Activated T-cell treated with anti-CD3 and anti-CD28 coated beads, Interleukin-2, amount 50 U/mL, for 48 hours (primary cell): ENCODE results near the gene SORCS2.

ENCODE experiments used
- DNase-seq, 2 experiments: peaks; one replicate each; pipeline ENCODE4 v3.0.0-alpha.2; 2020

SORCS2 gene

GRCh38 chr4:7422151-7422897 lies 230.0 kb downstream of the SORCS2 start:
- DNase-seq = no peak

DNA sequence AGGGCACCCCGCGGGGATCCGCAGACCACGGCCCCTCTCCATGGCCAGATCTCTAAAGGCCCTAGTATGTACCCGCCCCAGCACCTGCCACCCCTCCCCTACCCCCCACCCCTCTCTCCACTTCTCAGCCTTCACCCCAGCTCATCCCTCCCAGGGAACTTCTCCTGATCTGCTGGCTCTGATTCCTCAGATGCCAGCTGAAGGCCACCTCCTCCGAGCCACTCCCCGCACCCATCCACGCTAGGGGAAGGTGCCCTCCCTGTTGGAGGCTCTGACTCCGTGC lies 230.5 kb downstream of the SORCS2 start:
- no peak for DNase-seq

DNA sequence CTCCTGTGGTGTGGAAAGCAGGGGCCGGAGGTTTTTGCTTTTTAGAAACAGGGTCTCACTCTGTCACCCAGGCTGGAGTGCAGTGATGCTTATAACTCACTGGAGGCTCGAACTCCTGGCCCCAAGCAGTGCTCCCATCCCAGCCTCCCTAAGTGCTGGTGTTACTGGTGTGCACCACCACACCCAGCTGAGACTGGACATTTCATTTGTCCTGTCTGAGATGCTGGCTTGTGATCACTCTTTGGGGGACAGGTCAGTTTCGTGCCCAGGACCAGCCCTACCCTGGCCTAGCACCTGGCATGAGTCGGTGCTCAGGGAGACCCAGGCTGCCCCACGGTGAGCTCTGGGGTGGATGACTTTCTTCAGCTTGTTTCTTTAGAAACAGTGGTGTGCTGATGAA lies 231.1 kb downstream of the SORCS2 start:
- DNase-seq = no peak

DNA sequence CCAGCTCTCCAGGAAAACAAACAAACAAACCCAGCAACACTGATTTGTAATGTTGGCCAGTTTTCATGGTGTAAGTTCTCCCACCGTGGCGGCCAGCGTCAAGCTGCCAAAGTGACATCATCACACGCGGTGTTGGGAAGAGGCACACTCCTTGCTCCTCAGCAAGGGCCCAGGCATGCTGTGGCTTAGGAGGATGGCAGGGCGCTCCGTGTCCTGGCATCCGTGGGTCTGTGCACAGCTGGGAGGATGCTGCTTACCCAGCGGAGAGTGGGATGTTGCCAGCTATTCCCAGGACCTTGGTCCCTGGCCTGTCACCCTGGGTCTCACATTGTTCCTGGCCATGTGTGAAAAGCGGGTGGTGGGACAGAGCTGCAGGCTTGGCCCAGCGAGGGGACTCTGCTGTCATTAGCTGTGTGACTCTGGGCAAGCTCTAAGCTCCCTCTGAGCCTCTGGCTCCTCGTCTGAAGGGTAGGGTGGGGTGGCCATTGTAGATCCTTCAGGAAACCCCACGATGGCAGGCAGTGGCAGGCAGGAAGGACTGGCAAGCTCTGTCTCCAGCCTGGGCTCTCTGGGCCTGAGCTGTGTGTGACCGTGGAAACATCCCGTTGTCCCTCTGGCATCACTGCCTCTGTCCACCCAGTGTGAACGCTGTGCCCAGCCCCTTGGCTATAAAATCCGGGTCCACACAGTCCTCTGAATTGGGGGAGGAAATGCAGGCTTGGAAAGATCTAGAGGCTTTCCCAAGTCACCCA lies 231.6 kb downstream of the SORCS2 start:
- no peak for DNase-seq

DNA sequence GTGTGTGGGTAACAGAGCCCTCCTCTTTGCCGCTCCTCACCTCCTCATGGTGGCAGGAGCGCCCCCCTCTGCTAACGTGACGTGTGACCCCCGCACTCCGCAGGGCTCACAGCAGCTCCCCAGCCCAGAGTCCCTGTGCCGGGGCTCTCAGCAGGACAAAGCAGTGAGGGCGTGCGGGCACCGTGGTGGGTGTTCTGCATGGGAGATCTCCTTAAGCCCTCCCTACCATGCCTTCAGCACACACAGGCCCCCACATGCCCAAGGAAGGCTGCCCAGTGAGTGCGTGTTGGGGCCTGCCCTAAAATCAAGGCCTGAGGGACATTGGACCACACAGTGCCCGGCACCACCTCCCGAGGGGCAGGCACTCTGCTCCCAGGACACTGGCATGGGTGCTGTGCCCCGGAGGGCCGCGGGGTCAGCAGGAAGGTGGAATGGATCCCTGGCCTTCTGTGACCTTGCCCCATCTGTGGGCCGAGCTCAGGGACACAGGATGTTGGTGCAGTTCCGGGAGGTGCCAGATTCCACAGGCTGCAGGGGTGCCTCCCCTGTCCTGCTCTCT lies 232.3 kb downstream of the SORCS2 start:
- DNase-seq = no peak

DNA sequence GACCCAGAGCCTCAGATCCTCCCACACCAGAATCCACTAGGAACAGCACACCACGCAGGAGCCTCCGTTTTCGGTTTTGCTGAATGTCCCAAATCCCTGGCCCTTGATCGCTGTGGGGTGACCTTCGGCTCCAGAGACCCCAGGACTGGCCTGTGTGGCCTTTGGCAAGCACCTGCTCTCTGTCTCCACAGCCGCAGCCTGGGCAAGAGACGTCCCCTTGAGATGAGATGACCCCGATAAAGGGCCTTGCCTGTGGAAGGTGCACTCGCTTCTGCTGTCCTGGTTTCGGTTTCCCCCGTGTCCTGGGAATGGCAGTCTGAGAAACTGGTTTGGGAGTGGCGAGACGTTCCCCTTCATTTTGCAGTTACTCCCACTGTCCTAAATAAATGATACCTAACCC lies 232.8 kb downstream of the SORCS2 start:
- no peak for DNase-seq

- DNase-seq = no peak
Observed at GRCh38 chr4:7425591-7426468, 233.5 kb downstream of the SORCS2 start.

GRCh38 chr4:7426525-7427171 lies 234.3 kb downstream of the SORCS2 start:
- no peak for DNase-seq

DNA sequence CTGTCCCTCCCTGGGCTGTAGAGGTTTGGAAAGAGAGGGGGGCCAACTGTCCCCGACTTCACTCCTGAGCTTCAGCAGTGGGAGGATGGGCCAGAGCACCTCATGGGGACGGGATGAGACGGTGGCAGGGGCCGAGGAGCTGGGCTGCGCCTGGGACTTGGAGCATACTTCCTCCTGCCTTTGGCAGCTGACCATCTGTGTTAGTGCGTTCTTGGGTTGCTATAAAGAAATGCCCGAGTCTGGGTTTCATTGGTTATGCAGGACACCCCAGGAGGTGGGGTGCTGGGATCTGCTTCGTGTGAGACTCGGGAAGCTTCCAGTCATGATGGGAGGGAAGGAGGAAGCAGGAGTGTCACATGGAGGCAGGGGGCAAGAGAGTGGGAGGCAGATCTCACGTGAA lies 235.0 kb downstream of the SORCS2 start:
- DNase-seq = no peak

- no peak for DNase-seq
Observed at GRCh38 chr4:7427831-7428260, 235.5 kb downstream of the SORCS2 start.

DNA sequence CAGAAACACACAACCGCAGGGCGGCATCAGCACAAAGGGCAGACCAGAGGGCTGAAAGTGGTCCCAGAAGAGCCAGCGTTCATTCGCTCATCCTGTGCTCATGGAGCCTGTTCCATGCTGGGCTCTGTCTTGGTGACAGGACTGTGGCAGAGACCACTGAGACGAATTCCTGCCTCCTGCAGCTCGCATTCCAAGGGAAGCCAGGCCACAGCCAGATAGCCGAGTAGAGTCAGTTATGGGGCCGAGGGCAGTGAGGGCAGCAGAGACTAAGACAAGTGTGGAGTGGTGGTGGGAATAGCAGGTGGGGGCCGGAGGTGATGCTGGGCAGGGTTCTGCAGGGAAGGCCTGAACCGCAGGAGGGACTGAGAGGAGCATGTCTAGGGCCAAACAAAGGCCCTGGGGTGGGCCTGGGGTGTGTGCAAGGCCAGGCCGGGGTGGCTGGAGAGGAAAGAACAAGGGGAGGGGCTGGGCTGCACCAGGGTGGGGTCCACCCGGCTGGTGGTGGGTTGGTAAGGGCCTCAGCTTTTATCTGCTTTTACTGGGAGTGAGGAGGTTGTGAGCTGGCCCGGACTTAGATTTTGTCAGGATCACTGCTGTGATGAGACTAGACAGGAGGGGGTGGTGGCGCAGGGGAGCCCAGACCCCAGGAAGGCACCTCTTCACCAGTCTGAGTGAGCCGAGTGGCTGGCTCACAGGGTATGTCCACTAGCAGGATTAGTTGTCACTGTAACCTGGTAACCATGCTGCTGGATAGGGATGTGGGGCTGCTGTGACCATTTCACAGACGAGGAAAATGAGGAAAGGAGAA lies 236.1 kb downstream of the SORCS2 start:
- no peak for DNase-seq

DNA sequence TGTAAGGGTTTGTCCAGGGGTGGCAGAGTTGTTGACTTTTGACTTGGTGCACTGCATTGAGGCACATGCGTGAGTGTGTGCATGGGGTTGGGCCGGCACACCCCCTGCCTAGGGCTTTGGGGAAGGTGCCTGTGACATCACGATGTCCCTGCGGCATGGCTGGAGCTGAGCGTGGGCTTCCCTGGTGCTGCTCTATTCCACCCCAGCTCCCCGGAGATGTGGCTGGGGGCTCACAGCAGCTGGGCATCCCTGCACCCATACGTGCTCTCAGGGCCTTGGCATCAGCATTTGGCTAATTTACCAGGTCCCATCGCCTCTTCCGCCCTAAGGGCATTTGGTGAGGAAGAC lies 236.7 kb downstream of the SORCS2 start:
- DNase-seq = no peak

DNA sequence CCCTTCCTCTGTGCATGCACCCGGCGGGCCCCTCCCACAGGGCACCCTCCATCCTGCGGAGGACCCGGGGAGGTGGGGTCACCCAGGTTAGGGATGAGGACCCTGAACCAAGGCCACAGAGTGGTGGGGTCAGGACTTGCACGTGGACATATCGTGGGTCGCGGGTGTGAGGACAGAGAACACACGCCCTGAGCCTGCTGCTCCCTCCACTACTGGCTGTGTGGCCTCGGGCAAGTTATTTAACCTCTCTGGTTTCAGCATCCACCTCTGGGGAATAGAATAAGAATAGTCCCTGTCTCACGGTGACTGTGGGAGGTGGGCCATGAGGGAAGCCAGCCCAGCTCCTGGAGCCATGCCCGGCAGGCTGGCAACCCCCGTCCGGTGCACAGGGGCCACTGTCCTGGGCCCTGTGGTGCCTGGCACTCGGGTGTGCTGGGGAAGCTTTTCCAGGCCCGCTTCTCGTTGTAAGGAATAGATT lies 237.3 kb downstream of the SORCS2 start:
- DNase-seq = no peak

GRCh38 chr4:7430368-7430964 lies 238.1 kb downstream of the SORCS2 start:
- DNase-seq = no peak

DNA sequence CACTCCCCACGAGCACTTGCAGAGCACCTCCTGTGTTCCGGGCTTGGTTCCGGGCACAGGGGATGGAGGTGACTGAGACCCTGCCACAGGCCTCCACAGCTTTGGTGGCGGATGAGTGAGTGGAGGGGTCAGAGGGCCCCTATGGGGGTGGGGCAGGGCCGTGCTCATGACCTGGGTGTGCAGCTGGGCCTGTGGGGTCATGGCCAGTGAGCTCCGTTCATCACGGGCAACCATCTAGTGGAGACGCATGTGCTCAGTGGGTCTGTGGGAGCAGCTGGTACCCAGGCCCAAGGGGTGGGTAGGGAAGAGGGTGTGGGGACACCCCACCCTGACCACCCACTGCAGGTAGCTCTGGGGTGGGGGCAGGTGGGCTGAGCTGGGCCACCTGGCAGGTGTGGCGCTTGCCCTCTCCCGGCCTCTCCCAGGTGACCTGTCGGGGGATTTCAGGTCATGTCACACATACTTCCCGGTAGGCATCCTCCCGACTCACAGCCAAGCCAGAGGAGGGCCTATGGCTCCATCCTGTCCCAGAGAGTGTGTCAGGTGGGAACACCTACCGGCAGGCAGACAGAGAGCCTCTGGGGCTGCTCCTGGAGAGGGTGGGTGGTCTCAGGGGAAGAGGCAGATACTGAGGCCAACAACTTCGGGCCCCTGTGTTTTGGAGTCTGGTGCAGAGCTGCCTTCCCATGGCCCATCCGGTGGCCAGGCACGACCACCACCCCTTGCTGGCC lies 238.8 kb downstream of the SORCS2 start:
- no peak for DNase-seq

- no peak for DNase-seq
Observed at GRCh38 chr4:7431696-7432530, 239.6 kb downstream of the SORCS2 start.

DNA sequence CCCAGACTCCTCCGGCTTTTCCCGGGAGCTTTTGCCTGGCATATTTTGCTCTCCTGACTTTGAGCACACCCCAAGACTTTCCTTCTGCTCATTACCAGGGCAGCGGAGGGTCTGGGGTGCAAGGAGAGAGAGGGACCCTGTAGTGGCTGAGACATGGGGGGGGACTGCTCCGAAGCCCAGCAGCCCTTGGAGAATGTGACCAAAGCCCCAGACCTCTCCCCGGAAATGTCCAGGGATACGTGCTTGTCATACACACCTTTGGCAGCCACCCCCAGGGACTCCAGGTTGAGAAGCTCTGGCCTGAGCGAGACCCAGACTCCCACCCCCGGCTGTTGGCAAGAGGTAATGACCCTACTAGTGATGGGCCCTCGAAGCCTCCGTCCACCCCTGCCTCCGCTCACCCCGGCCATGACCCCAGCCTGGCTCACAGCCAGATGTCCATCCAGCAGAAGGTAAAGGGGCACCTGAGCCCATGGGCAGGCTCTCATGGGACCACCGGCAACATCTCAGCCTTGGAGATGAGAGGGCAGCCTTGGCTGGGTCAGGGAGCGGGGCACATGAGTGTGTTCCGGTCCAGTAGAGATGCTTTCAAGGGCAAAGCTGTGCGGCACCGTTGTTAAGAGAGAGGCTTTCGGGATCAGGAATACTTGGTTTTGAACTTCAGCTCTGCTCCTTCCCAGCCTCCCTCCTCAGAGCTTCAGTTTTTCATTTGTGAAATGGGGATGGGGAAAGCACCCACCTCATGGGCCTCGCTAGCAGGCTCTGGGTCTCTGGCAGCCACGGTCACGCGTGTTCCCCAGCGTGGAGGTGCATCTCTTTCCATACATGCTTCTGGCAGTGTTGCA lies 240.4 kb downstream of the SORCS2 start:
- DNase-seq = no peak

- no peak for DNase-seq
Observed at GRCh38 chr4:7433376-7434140, 241.2 kb downstream of the SORCS2 start.
